ENCODE results near the gene MED6.

DNA sequence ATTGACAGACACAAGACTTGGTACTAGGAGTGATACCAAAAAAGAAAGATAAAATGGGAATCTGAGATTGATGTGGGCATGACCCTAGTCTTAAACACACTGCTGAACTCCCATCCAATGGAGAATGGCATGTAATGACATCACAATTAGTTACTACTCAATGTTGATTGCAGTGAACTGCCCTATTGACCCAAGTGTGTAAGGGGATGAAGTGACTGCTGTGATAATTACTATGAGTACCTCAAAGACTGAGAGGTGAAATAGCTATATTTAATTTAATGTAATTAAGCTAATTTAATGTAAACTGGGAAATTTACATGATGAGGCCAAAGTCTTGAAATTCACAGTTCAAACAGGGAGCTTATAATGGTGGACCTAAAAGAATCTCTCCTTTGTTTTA is 65.6 kb downstream of the MED6 start, which contains the start of gene ADAM20:
- TF ChIP-seq, protein P1, sequence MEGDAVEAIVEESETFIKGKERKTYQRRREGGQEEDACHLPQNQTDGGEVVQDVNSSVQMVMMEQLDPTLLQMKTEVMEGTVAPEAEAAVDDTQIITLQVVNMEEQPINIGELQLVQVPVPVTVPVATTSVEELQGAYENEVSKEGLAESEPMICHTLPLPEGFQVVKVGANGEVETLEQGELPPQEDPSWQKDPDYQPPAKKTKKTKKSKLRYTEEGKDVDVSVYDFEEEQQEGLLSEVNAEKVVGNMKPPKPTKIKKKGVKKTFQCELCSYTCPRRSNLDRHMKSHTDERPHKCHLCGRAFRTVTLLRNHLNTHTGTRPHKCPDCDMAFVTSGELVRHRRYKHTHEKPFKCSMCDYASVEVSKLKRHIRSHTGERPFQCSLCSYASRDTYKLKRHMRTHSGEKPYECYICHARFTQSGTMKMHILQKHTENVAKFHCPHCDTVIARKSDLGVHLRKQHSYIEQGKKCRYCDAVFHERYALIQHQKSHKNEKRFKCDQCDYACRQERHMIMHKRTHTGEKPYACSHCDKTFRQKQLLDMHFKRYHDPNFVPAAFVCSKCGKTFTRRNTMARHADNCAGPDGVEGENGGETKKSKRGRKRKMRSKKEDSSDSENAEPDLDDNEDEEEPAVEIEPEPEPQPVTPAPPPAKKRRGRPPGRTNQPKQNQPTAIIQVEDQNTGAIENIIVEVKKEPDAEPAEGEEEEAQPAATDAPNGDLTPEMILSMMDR (IDR thresholded peaks at IDR 0.05) = no peak
- TF ChIP-seq USF2 (CRISPR knock-in tag; IDR thresholded peaks at IDR 0.05) = no peak
- TF ChIP-seq ESRRA (CRISPR knock-in tag; IDR thresholded peaks at IDR 0.05; ENCODE audit: borderline replicate concordance) = no peak
- TF ChIP-seq NR3C1 (CRISPR knock-in tag; conservative IDR thresholded peaks at IDR 0.05; ENCODE audit: low read depth) = no peak
- no peak for TF ChIP-seq ZBTB43 (CRISPR knock-in tag; IDR thresholded peaks at IDR 0.05)
- TF ChIP-seq ZNF138 (CRISPR knock-in tag; conservative IDR thresholded peaks at IDR 0.05) = no peak
- TF ChIP-seq ZNF232 (CRISPR knock-in tag; IDR thresholded peaks at IDR 0.05) = no peak
- no peak for TF ChIP-seq NR1H2 (CRISPR knock-in tag; IDR thresholded peaks at IDR 0.05)
- no peak for TF ChIP-seq GTF2I (CRISPR knock-in tag; conservative IDR thresholded peaks at IDR 0.05)
- no peak for TF ChIP-seq FOXP1 (CRISPR knock-in tag; IDR thresholded peaks at IDR 0.05; ENCODE audit: borderline replicate concordance)
- no peak for TF ChIP-seq SP1 (CRISPR knock-in tag; conservative IDR thresholded peaks at IDR 0.05)
- TF ChIP-seq CREB1 (CRISPR knock-in tag; IDR thresholded peaks at IDR 0.05) = no peak

Data from WTC11 (cell line).